ENCODE data around the gene AKR1C8. TPM values are rescaled to one million over a fixed set of nuclear protein-coding genes. Genes with fewer than 3 reads are reported as not detected.
"Not testable (repeated sequence)": the region's sequence is repeated elsewhere in the genome, so short reads cannot be mapped to it uniquely, and the experiment has no call there.

AKR1C8 gene
- total RNA-seq, result not detected
- not detected for polyA plus RNA-seq

DNA sequence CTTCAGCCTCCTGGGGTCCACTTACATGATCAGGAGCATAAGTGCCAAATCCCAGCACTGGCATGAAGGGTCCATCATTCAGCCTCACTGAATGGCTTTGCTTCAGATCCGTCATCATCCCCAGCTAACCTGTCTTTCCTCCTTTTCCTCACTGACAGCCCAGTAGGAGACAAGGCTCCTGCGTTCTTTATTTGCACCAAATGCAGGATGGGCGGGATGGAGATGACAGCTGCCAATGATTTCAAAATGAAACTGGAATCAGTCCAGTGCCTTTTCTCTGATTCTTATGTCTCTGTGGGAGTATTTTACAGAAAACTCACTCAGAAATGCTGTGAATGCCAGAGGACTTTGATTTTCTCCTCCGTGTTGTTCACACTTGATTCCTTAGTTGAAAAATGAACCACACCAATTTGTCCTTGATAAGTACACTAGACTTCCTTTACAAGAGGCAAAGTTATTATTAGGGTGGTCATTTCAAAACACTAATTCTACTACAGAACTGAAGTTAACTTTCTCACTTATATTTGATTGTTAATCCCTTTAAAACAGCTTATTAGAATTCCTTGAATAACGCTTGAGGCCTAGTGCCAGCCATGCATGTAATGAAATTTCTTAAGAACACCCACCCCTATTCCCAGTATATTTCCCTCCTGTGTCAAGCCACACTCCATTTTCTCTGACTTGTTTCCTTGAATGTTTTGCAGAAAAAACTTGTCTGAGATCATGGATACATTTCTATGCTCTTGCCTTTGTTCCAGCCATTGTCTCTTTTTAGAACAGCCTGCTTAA lies at the start of gene AKR1C8:
Gene AKR1C8, minus strand, starts transcription at position 164 of the 789 bp plus-strand sequence. Its CDS starts 46 bp downstream, at position 118.
- TF ChIP-seq POLR2A (IDR thresholded peaks at IDR 0.05), result no peak
- no peak for TF ChIP-seq EP300 (IDR thresholded peaks at IDR 0.05)
- TF ChIP-seq POLR2AphosphoS5 (IDR thresholded peaks at IDR 0.05), result no peak
- no peak for TF ChIP-seq CTCF (IDR thresholded peaks at IDR 0.05)
- Histone ChIP-seq H3K27me3 (no peaks in the 10 kb centered on the region), H3K36me3 (no peaks in the 10 kb centered on the region), H3K4me3 (no peak within 1 kb of the TSS), H3K27ac (no peak within 1 kb of the TSS), H3K9me3 (no peaks in the 10 kb centered on the region), H3K4me1 (no peaks in the 10 kb centered on the region)
- WGBS, 2 donors, result 88 to 89% methylated on average over 5 of the region's 5 CpGs
- no peak for DNase-seq
- intact Hi-C loops (cut with DNase I), result no loop called here

- Histone ChIP-seq H3K36me3 (no peaks in the 10 kb centered on the region), H3K4me3 (no peak overlapping the region), H3K4me1 (no peaks in the 10 kb centered on the region), H3K27ac (no peak overlapping the region), H3K9me3 (no peaks in the 10 kb centered on the region), H3K27me3 (no peaks in the 10 kb centered on the region)
- TF ChIP-seq POLR2A (IDR thresholded peaks at IDR 0.05) (no peak), CTCF (IDR thresholded peaks at IDR 0.05) (no peak), POLR2AphosphoS5 (IDR thresholded peaks at IDR 0.05) (no peak), EP300 (IDR thresholded peaks at IDR 0.05) (no peak)
- no peak for DNase-seq
- 60 to 65% methylated on average over 6 of the region's 6 CpGs for WGBS, 2 donors
- intact Hi-C loops (cut with DNase I), result no loop called here
Observed at GRCh38 chr10:5234106-5234860, 49.3 kb upstream of the AKR1C8 start.

- Histone ChIP-seq H3K9me3 (no peaks in the 10 kb centered on the region), H3K27ac (no peak overlapping the region), H3K36me3 (no peaks in the 10 kb centered on the region), H3K27me3 (no peaks in the 10 kb centered on the region), H3K4me1 (no peaks in the 10 kb centered on the region), H3K4me3 (no peak overlapping the region)
- WGBS, 2 donors, result 77 to 84% methylated on average over 2 of the region's 2 CpGs
- no peak for TF ChIP-seq CTCF (IDR thresholded peaks at IDR 0.05)
- no peak for DNase-seq
- intact Hi-C loops (cut with DNase I), result no loop called here
Observed at GRCh38 chr10:5233324-5233723, 48.4 kb upstream of the AKR1C8 start.

GRCh38 chr10:5229019-5229418 lies 44.1 kb upstream of the AKR1C8 start:
- Histone ChIP-seq H3K27me3 (no peaks in the 10 kb centered on the region), H3K4me1 (no peaks in the 10 kb centered on the region), H3K27ac (no peak overlapping the region), H3K36me3 (no peaks in the 10 kb centered on the region), H3K9me3 (no peaks in the 10 kb centered on the region), H3K4me3 (no peak overlapping the region)
- intact Hi-C loops (cut with DNase I), result no loop called here
- no peak for TF ChIP-seq POLR2AphosphoS5 (IDR thresholded peaks at IDR 0.05)
- no peak for TF ChIP-seq EP300 (IDR thresholded peaks at IDR 0.05)
- no peak for TF ChIP-seq POLR2A (IDR thresholded peaks at IDR 0.05)
- TF ChIP-seq CTCF (IDR thresholded peaks at IDR 0.05), result no peak
- WGBS, 2 donors, result 89 to 93% methylated on average over 8 of the region's 8 CpGs
- DNase-seq, result no peak

- DNase-seq; H3K9me3 ChIP-seq; H3K36me3 ChIP-seq; H3K4me1 ChIP-seq; H3K27me3 ChIP-seq; H3K27ac ChIP-seq; H3K4me3 ChIP-seq; intact Hi-C loops (cut with DNase I): not testable (repeated sequence)
- WGBS, 2 donors, result 78 to 88% methylated on average over 7 of the region's 7 CpGs
Observed at GRCh38 chr10:5222942-5223341, 38.0 kb upstream of the AKR1C8 start.
